Neural crest cell (in vitro differentiated cells): ENCODE results near the gene ZNF830. TPM values are rescaled to one million over a fixed set of nuclear protein-coding genes. Genes with fewer than 3 reads are reported as not detected.
"Not testable (repeated sequence)": the region's sequence is repeated elsewhere in the genome, so short reads cannot be mapped to it uniquely, and the experiment has no call there.

Experiments used
- DNase-seq: peaks from one replicate; pipeline ENCODE4 v3.0.0; 2021; ENCODE audit warnings: low read depth, mixed read lengths, low spot score
- H3K27ac Mint-ChIP-seq: one replicate; pipeline ENCODE4 v1.8.0; 2021; ENCODE audit warnings: mild to moderate bottlenecking, mixed read lengths; ENCODE audit not compliant: unreplicated experiment
- H3K27me3 Mint-ChIP-seq: 2 replicates; pipeline ENCODE4 v1.8.0; 2021; ENCODE audit warnings: low read depth, mild to moderate bottlenecking, mixed read lengths
- H3K36me3 Mint-ChIP-seq: 2 replicates; pipeline ENCODE4 v1.8.0; 2021; ENCODE audit warnings: low read depth, mild to moderate bottlenecking, mixed read lengths
- H3K4me1 Mint-ChIP-seq: 2 replicates; pipeline ENCODE4 v1.8.0; 2021; ENCODE audit warnings: mixed read lengths
- H3K4me3 Mint-ChIP-seq: one replicate; pipeline ENCODE4 v1.8.0; 2021; ENCODE audit warnings: mild to moderate bottlenecking, mixed read lengths
- H3K9me3 Mint-ChIP-seq: 2 replicates; pipeline ENCODE4 v1.8.0; 2021; ENCODE audit warnings: mixed read lengths
- total RNA-seq: library from RNA; stranded (reverse); gene quantifications from 2 replicates; pipeline ENCODE4 v1.2.1, GENCODE V29; 2021
- TF ChIP-seq, protein P1 (sequence below): fragments of 200-600 bp; sonication (generic); conservative IDR thresholded peaks from 2 replicates; pipeline ENCODE4 v1.5.0; 2021; ENCODE audit warnings: antibody characterized with exemption, mild to moderate bottlenecking

Gene ZNF830
- total RNA-seq, 1 donor from 2014 or later, result 21.2 TPM

DNA sequence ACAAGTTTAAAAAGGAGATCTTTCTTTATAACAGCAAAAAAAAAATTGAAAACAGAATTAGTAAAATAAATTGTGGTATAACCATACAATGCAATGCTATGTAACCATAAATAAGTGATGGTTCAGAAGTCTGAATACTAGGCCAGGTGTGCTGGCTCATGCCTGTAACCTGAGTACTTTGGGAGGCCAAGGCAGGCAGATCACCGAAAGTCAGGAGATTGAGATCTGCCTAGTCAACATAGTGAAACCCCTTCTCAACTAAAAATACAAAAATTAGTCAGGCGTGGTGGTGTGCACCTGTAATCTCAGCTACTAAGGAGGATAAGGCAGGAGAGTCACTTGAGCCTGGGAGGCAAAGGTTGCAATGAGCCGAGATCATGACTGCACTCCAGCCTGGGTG lies 34.7 kb upstream of the ZNF830 start:
- Mint-ChIP-seq H3K27me3 (peaks cover 3% of the 10 kb centered on the region), H3K36me3 (no peaks in the 10 kb centered on the region), H3K9me3 (no peaks in the 10 kb centered on the region), H3K4me1 (no peaks in the 10 kb centered on the region), H3K27ac (no peak overlapping the region), H3K4me3 (no peak overlapping the region)
- TF ChIP-seq, protein P1, sequence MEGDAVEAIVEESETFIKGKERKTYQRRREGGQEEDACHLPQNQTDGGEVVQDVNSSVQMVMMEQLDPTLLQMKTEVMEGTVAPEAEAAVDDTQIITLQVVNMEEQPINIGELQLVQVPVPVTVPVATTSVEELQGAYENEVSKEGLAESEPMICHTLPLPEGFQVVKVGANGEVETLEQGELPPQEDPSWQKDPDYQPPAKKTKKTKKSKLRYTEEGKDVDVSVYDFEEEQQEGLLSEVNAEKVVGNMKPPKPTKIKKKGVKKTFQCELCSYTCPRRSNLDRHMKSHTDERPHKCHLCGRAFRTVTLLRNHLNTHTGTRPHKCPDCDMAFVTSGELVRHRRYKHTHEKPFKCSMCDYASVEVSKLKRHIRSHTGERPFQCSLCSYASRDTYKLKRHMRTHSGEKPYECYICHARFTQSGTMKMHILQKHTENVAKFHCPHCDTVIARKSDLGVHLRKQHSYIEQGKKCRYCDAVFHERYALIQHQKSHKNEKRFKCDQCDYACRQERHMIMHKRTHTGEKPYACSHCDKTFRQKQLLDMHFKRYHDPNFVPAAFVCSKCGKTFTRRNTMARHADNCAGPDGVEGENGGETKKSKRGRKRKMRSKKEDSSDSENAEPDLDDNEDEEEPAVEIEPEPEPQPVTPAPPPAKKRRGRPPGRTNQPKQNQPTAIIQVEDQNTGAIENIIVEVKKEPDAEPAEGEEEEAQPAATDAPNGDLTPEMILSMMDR, result no peak
- DNase-seq, result no peak

GRCh38 chr17:34930283-34930682 lies 31.1 kb upstream of the ZNF830 start:
- peaks cover 5% of the 10 kb centered on the region for H3K27me3 Mint-ChIP-seq
- H3K4me3 Mint-ChIP-seq, result no peak overlapping the region
- H3K36me3 Mint-ChIP-seq, result no peaks in the 10 kb centered on the region
- TF ChIP-seq, protein P1, result no peak
- DNase-seq, result no peak
- no peak overlapping the region for H3K27ac Mint-ChIP-seq
- H3K4me1 Mint-ChIP-seq, result no peaks in the 10 kb centered on the region
- no peaks in the 10 kb centered on the region for H3K9me3 Mint-ChIP-seq

DNA sequence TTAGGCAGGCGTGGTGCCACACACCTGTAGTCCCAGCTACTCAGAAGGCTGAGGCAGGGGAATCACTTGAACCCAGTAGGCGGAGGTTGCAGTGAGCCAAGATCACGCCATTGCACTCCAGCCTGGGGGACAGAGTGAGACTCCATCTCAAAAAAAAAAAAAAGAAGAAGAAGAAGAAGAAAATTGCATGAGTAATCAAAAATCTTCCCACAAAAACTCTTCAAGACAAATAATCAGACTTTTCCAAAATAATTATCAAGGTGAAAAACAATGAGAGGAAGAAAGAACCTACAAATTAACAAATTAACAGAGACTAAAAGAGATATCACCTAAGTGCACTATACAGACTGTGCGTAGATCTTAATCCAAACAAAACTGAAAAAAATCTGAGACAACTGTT lies 10.6 kb upstream of the ZNF830 start:
- H3K27ac Mint-ChIP-seq, DNase-seq, H3K4me1 Mint-ChIP-seq, H3K36me3 Mint-ChIP-seq, H3K4me3 Mint-ChIP-seq, H3K9me3 Mint-ChIP-seq: not testable (repeated sequence)
- H3K27me3 Mint-ChIP-seq, result peaks cover 29% of the 10 kb centered on the region

DNA sequence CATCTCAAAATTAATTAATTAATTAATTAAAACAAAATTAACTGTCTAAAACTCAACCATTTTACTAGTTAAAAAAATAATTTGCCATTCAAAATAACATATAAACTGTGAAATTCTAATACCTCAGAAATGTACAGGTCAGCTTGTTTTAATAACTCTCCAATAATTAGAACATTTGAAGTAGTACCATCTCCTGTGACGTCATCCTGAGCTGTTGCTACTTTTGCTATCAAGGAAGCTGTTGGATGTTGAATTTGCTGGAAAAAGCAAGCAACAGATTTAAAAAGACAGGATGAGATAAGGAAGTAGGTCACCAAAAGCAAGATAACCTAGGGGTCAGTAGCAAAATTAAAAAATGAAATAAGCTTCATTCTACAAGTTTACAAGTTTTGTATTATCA lies 2.9 kb upstream of the ZNF830 start:
- Mint-ChIP-seq H3K9me3 (no peaks in the 10 kb centered on the region), H3K36me3 (peaks cover 3% of the 10 kb centered on the region), H3K27ac (no peak overlapping the region), H3K4me3 (no peak overlapping the region), H3K4me1 (peaks cover 11% of the 10 kb centered on the region), H3K27me3 (peaks cover 26% of the 10 kb centered on the region)
- TF ChIP-seq, protein P1, result no peak
- no peak for DNase-seq

DNA sequence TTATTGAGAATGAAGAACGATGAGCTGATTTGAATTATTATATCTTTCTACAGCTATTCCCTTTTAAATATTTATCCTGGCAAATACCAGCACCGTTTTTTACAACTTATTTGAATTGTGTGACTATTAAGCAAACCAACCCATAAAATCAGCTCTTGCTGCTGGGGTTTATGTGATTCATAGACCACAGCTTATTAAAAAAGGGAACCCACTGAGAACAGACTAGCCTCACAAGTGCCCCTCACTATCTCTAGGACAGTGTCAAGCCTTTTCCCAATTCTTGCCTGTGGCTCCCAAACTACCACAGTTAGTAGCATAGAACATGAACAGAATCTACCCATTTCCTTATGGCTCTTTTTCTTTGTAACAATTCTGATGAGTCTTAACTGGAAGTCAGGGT lies 12.8 kb downstream of the ZNF830 start:
- H3K4me1 Mint-ChIP-seq, result peaks cover 1% of the 10 kb centered on the region
- DNase-seq, result no peak
- TF ChIP-seq, protein P1, result no peak
- no peaks in the 10 kb centered on the region for H3K27me3 Mint-ChIP-seq
- H3K4me3 Mint-ChIP-seq, result no peak overlapping the region
- H3K36me3 Mint-ChIP-seq, result no peaks in the 10 kb centered on the region
- no peaks in the 10 kb centered on the region for H3K9me3 Mint-ChIP-seq
- no peak overlapping the region for H3K27ac Mint-ChIP-seq

DNA sequence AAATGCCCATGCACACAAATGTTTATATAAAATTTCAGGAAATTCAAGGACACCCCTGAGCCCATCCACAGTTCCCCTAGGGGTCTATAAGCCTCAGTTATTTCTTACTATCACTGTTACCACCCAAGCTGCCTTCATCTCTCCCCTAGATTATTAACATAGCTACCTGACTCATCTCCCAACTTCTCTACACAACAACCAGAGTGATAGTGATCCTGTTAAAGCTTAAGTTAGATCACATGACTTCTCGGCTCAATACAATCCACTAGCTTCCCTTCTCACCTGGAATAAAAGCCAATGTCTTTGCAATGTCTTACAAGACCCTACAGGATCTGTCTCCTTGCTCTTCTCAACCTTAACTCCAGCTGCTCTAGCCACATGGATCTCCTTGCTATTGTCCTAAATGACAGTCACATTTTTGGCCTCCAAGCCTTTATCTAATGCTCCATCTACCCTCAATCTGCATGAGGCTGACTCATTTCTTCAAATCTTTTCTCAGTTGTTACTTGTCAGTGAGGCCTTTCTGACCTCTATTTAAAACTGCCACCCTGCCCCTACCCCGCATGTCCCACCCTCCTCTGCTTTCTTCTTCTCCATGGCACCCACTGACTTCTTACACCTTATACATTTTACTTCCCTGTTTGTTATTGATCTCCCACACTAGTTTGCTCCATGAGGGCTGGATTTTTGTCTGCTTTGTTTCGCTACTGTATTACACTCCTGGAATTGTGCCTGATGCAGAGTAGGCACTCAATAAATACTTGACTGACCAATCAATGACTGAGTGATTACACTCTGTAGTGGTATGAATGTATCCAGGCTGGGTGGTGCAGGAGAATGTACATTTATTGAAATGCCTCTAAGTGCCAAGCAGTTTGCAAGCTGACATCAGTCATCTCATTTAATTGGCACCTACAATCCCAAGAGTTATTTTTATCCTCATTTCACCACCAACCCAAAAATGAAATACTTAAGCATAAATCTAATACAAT lies 13.8 kb downstream of the ZNF830 start:
- no peaks in the 10 kb centered on the region for H3K9me3 Mint-ChIP-seq
- H3K4me1 Mint-ChIP-seq, result peaks cover 11% of the 10 kb centered on the region
- no peak for DNase-seq
- no peak overlapping the region for H3K4me3 Mint-ChIP-seq
- TF ChIP-seq, protein P1, result no peak
- H3K36me3 Mint-ChIP-seq, result no peaks in the 10 kb centered on the region
- H3K27me3 Mint-ChIP-seq, result no peaks in the 10 kb centered on the region
- H3K27ac Mint-ChIP-seq, result no peak overlapping the region
